Left lung (tissue), 10 donors: ENCODE measurements around the gene KDM4B. TPM values are rescaled to one million over a fixed set of nuclear protein-coding genes. Genes with fewer than 3 reads are reported as not detected.
A peak's percentile ranks its signal among the peaks of the same experiment; 100 is the strongest.

Source experiments
- ATAC-seq: fragments of 200-7000 bp; cut with Tn5 transposase; one replicate; pipeline ENCODE4 v1.9.1; 2020; ENCODE audit warnings: moderate library complexity
- DNase-seq, 4 donors: peaks; one replicate each; pipeline ENCODE4 v3.0.0-alpha.2; 2013 to 2020
- H3K27ac ChIP-seq, 2 donors: fragments of 200-600 bp; sonication (generic) in 1 of 2; one replicate each; pipeline versions ENCODE4 v1.5.0 to v1.8.0; 2020 to 2021
- H3K27me3 ChIP-seq, 2 donors: fragments of 200-600 bp; sonication (generic) in 1 of 2; one replicate each; pipeline versions ENCODE4 v1.5.0 to v1.8.0; 2020 to 2021
- H3K36me3 ChIP-seq, 2 donors: fragments of 200-600 bp; sonication (generic) in 1 of 2; one replicate each; pipeline versions ENCODE4 v1.5.0 to v1.8.0; 2020 to 2021
- H3K4me1 ChIP-seq, 2 donors: fragments of 200-600 bp; one replicate each; pipeline ENCODE4 v1.8.0; 2021
- H3K4me3 ChIP-seq, 2 donors: fragments of 200-600 bp; sonication (generic) in 1 of 2; one replicate each; pipeline versions ENCODE4 v1.5.0 to v1.8.0; 2020 to 2021; ENCODE audit warnings: mild to moderate bottlenecking in 1 of 2
- H3K9me3 ChIP-seq, 2 donors: fragments of 200-600 bp; sonication (generic) in 1 of 2; one replicate each; pipeline versions ENCODE4 v1.5.0 to v1.8.0; 2020 to 2021
- CTCF ChIP-seq, 2 donors: fragments of 200-600 bp; sonication (generic) in 1 of 2; IDR thresholded peaks; one replicate each; pipeline versions ENCODE4 v1.5.0 to v1.8.0; 2021; ENCODE audit warnings: antibody characterized with exemption in 2 of 2
- intact Hi-C, 2 donors: fragments of 100-400 bp; cut with DNase I; formaldehyde crosslinking; loops; one replicate each; pipeline versions ENCODE4 v1.11.2 to v1.14.2; 2022
- polyA plus RNA-seq, 6 donors: library from polyadenylated mRNA; unstranded; fragments of 120-200 nt; gene quantifications; one replicate each; pipeline ENCODE4 v1.2.1, GENCODE V29; 2013; ENCODE audit not compliant: insufficient read length in 6 of 6
- total RNA-seq, 2 donors: library from RNA; stranded (reverse); fragmentation: NEBNext Ultra II Directional; extraction: Animal tissue kit (Norgen Biotek cat#: 25700); gene quantifications; one replicate each; pipeline ENCODE4 v1.2.1, GENCODE V29; 2021
- donor health status: DM: no; HTN: yes; CAD: no.
- donor health status: DM: no; HTN: no; CAD: no.

Gene KDM4B
- total and polyA plus RNA-seq, 8 donors = 24.6 to 42.1 (median 31.1) TPM

GRCh38 chr19:5148794-5149190 is 179.9 kb downstream of the KDM4B start:
- Histone ChIP-seq H3K36me3 (peaks cover 0 to 89% of the 10 kb centered on the region in 2 donors), H3K9me3 (no peaks in the 10 kb centered on the region), H3K4me1 (no peaks in the 10 kb centered on the region), H3K4me3 (no peak overlapping the region), H3K27me3 (no peaks in the 10 kb centered on the region), H3K27ac (no peak overlapping the region)
- no peak for TF ChIP-seq CTCF (IDR thresholded peaks at IDR 0.05)
- DNase-seq = peak in 2 of 4 donors; percentile 22 to 74
- intact Hi-C loops = no loop called here
- ATAC-seq = no peak

- intact Hi-C loops = no loop called here
- H3K27me3 ChIP-seq = no peaks in the 10 kb centered on the region
- H3K27ac ChIP-seq = no peak overlapping the region
- no peak for TF ChIP-seq CTCF (IDR thresholded peaks at IDR 0.05)
- H3K36me3 ChIP-seq = peaks cover 0 to 82% of the 10 kb centered on the region in 2 donors
- H3K9me3 ChIP-seq = no peaks in the 10 kb centered on the region
- no peak for ATAC-seq
- no peak overlapping the region for H3K4me3 ChIP-seq
- peak in 1 of 4 donors; percentile 26 for DNase-seq
- H3K4me1 ChIP-seq = no peaks in the 10 kb centered on the region
Measured at GRCh38 chr19:5149508-5149907, 180.6 kb downstream of the KDM4B start.

- intact Hi-C loops = no loop called here
- H3K36me3 ChIP-seq = peaks cover 0 to 75% of the 10 kb centered on the region in 2 donors
Measured at GRCh38 chr19:5149932-5150901, 181.3 kb downstream of the KDM4B start.

GRCh38 chr19:5150902-5151741 is 182.2 kb downstream of the KDM4B start:
- no peak for TF ChIP-seq CTCF (IDR thresholded peaks at IDR 0.05)
- intact Hi-C loops = no loop called here
- no peak overlapping the region for H3K27ac ChIP-seq
- H3K36me3 ChIP-seq = peaks cover 0 to 66% of the 10 kb centered on the region in 2 donors
- DNase-seq (peak in 1 of 4 donors; percentile 79), ATAC-seq (no peak)
- H3K4me1 ChIP-seq = no peaks in the 10 kb centered on the region
- H3K27me3 ChIP-seq = no peaks in the 10 kb centered on the region
- no peak overlapping the region for H3K4me3 ChIP-seq
- H3K9me3 ChIP-seq = no peaks in the 10 kb centered on the region

More at GRCh38 chr19:5149932-5150901, 181.3 kb downstream of the KDM4B start:
- no peaks in the 10 kb centered on the region for H3K9me3 ChIP-seq
- ATAC-seq (no peak), DNase-seq (peak in 1 of 4 donors; percentile 68)
- no peaks in the 10 kb centered on the region for H3K27me3 ChIP-seq
- TF ChIP-seq CTCF (IDR thresholded peaks at IDR 0.05) = no peak
- H3K4me1 ChIP-seq = no peaks in the 10 kb centered on the region
- H3K27ac ChIP-seq = no peak overlapping the region
- H3K4me3 ChIP-seq = no peak overlapping the region
